B cell (primary cell): ENCODE results near the gene C20orf144.

Source experiments
- EZH2 ChIP-seq: IDR thresholded peaks from 2 replicates; pipeline ENCODE4 v1.6.1; 2012; ENCODE audit warnings: borderline replicate concordance, low read depth, mild to moderate bottlenecking, moderate library complexity, low read length; ENCODE audit not compliant: insufficient read depth, poor library complexity, severe bottlenecking
- TF ChIP-seq, protein P1 (sequence below): fragments of 200-600 bp; IDR thresholded peaks from one replicate; pipeline ENCODE4 v1.8.0; 2022; ENCODE audit warnings: antibody characterized with exemption, mild to moderate bottlenecking

DNA sequence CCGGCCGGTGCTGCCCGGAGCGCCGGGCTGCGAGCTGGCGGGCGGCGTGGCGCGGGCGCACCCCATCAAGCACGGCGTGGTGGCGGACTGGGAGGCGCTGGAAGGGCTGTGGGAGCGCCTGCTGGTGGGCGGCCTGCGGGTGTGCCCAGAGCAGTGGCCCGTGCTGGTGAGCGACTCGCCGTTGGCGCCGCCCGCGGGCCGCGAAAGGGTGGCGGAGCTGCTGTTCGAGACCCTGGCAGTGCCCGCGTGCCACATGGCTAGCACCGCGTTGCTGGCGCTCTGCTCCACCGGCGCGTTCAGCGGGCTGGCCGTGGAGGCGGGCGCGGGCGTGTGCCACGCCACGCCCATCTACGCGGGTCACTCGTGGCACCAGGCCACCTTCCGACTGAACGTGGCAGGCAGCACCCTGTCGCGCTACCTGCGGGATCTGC is 5.1 kb downstream of the C20orf144 start:
- TF ChIP-seq, protein P1, sequence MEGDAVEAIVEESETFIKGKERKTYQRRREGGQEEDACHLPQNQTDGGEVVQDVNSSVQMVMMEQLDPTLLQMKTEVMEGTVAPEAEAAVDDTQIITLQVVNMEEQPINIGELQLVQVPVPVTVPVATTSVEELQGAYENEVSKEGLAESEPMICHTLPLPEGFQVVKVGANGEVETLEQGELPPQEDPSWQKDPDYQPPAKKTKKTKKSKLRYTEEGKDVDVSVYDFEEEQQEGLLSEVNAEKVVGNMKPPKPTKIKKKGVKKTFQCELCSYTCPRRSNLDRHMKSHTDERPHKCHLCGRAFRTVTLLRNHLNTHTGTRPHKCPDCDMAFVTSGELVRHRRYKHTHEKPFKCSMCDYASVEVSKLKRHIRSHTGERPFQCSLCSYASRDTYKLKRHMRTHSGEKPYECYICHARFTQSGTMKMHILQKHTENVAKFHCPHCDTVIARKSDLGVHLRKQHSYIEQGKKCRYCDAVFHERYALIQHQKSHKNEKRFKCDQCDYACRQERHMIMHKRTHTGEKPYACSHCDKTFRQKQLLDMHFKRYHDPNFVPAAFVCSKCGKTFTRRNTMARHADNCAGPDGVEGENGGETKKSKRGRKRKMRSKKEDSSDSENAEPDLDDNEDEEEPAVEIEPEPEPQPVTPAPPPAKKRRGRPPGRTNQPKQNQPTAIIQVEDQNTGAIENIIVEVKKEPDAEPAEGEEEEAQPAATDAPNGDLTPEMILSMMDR, result no peak
- no peak for TF ChIP-seq EZH2
